Glomerular visceral epithelial cell (primary cell): Measurements from ENCODE around the gene AK9.

ENCODE experiments used
- DNase-seq: peaks from one replicate; pipeline ENCODE4 v3.0.0-alpha.2; 2016; ENCODE audit errors: extremely low spot score

AK9 gene

DNA sequence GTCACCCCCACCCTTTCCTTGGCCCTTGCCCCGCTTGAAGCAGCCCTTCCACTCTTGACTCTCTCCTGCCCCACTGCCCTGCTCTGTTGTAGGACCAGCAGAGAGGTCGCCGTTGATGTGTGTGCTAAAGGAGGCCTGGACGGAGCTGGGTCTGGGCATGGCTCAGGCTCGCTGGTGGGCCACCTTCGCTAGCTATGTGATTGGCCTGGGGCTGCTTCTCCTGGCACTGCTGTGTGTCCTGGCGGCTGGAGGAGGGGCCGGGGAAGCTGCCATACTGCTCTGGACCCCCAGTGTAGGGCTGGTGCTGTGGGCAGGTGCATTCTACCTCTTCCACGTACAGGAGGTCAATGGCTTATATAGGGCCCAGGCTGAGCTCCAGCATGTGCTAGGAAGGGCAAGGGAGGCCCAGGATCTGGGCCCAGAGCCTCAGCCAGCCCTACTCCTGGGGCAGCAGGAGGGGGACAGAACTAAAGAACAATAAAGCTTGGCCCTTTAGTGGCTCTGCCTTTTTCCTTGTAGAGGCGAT is 247.5 kb downstream of the AK9 start:
- DNase-seq = no peak
